ENCODE data around the gene IPPK.

- TF ChIP-seq SP7 (tag by site-specific recombination; IDR thresholded peaks at IDR 0.05) (no peak), ATF2 (tag by site-specific recombination; IDR thresholded peaks at IDR 0.05; ENCODE audit: low read depth) (no peak), REST (tag by site-specific recombination; IDR thresholded peaks at IDR 0.05) (no peak), ZNF10 (tag by site-specific recombination; IDR thresholded peaks at IDR 0.05) (no peak), ZNF639 (tag by site-specific recombination; IDR thresholded peaks at IDR 0.05) (no peak), ZNF626 (tag by site-specific recombination; IDR thresholded peaks at IDR 0.05) (no peak), ZBTB26 (tag by site-specific recombination; optimal IDR thresholded peaks at IDR 0.05) (no peak), KLF1 (tag by site-specific recombination; IDR thresholded peaks at IDR 0.05) (no peak), ZFP3 (tag by site-specific recombination; IDR thresholded peaks at IDR 0.05; ENCODE audit: low read depth) (no peak), ZNF292 (tag by site-specific recombination; IDR thresholded peaks at IDR 0.05; ENCODE audit: borderline replicate concordance, low read depth) (no peak)
Observed at GRCh38 chr9:92669527-92669889, 423 bp downstream of the IPPK start.

Data from HEK293 (cell line).